Ovary (tissue), 9 donors: ENCODE data around the gene MLX. TPM values are rescaled to one million over a fixed set of nuclear protein-coding genes. Genes with fewer than 3 reads are reported as not detected.

ENCODE experiments used
- DNase-seq, 5 donors: peaks; one replicate each; pipeline ENCODE4 v3.0.0-alpha.2; 2019 to 2020
- H3K27ac ChIP-seq, 2 donors: fragments of 200-600 bp; one replicate each; pipeline versions ENCODE4 v1.5.1 to v1.8.0; 2019 to 2022
- H3K27me3 ChIP-seq: fragments of 200-600 bp; one replicate; pipeline ENCODE4 v1.8.0; 2022
- H3K36me3 ChIP-seq: fragments of 200-600 bp; sonication (generic); one replicate; pipeline ENCODE4 v1.5.1; 2019
- H3K4me1 ChIP-seq: one replicate; pipeline ENCODE4 v1.8.1; 2013; ENCODE audit warnings: mild to moderate bottlenecking, moderate library complexity; ENCODE audit not compliant: insufficient read depth
- H3K4me3 ChIP-seq: fragments of 200-600 bp; sonication (generic); one replicate; pipeline ENCODE4 v1.5.1; 2017
- H3K9me3 ChIP-seq, 2 donors: fragments of 200-600 bp in 1 of 2; sonication (generic) in 1 of 2; one replicate each; pipeline versions ENCODE4 v1.5.1 to v1.8.1; 2013 to 2019; ENCODE audit warnings: mild to moderate bottlenecking in 1 of 2, moderate library complexity in 1 of 2
- EP300 ChIP-seq: sonication (generic); formaldehyde crosslinking; IDR thresholded peaks from one replicate; pipeline ENCODE4 v1.6.1; 2017; ENCODE audit warnings: antibody characterized with exemption
- POLR2A ChIP-seq: fragments of 450-650 bp; IDR thresholded peaks from one replicate; pipeline ENCODE4 v1.6.1; 2017; ENCODE audit warnings: antibody characterized with exemption, mild to moderate bottlenecking, moderate library complexity
- WGBS, 3 donors: extraction: QIAGEN DNeasy Blood & Tissue Kit in 1 of 3; methylation state at CpG; one replicate each; pipeline versions ENCODE4 v1.1.5 to v1.1.7; 2013 to 2017; 5-methylcytosine and 5-hydroxymethylcytosine counted together
- intact Hi-C, 4 donors: fragments of 100-400 bp; cut with DNase I; formaldehyde crosslinking; loops; one replicate each; pipeline versions ENCODE4 v1.11.0 to v1.15.1; 2022 to 2023
- polyA plus RNA-seq, 2 donors: library from polyadenylated mRNA; stranded (reverse); fragments of 200-250 nt in 1 of 2; fragments of 350-450 nt in 1 of 2; fragmentation: Illumina TruSeq in 1 of 2; extraction: RNeasy Lipid Tissue Mini Kit (QIAGEN cat#74804) in 1 of 2; gene quantifications; one replicate each; pipeline ENCODE4 v1.2.3, GENCODE V29; 2013 to 2014
- total RNA-seq, 7 donors: library from RNA; depleted of rRNA in 2 of 7; stranded (reverse); fragments of >200 nt in 2 of 7; fragmentation: NEBNext Ultra II Directional in 3 of 7; extraction: Animal tissue kit (Norgen Biotek cat#: 25700) in 3 of 7; gene quantifications; one replicate each; pipeline versions ENCODE4 v1.1.0 to v1.2.4, GENCODE V29; 2016 to 2023
- TF ChIP-seq, protein P1 (sequence below), 3 donors: fragments of 450-650 bp in 2 of 3; fragments of 200-600 bp in 1 of 3; IDR thresholded peaks; one replicate each; pipeline versions ENCODE4 v1.5.1 to v1.8.0; 2016 to 2022; ENCODE audit warnings: antibody characterized with exemption in 3 of 3, mild to moderate bottlenecking in 1 of 3
- donor health status: DM: no; HTN: no; CAD: no; lungs with moderate emphysema.
- donor health status: DM: no; HTN: no; CAD: no.
- donor health status: Bipolar disorder and iron deficiency.
- donor health status: DM: yes; HTN: yes; CAD: no.
- donor health status: DM: no; HTN: no; CAD: no.
- donor health status: DM: yes; HTN: yes; CAD: no.

The MLX gene
- total and polyA plus RNA-seq, 9 donors: 16.5 to 50.8 (median 24.4) TPM

DNA sequence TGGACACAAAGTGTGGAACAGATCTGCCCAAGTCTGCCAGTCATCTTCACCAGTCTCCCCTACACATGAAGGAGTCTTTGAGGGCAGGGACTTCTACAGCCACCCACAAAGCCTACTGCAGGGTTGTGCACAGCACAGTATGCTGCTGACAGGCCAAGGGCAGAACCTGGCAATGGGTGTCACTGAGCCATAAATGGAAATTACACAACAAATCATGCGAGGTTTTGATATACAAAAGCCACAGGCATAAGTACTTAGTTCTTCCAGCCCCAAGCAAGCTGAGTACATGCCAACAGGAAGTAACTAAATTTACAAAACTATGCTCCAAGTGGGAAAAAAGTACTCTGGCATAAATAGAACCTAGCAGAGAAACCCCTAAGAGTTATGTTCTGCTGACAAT lies 18.5 kb downstream of the MLX start:
- no peaks in the 10 kb centered on the region for H3K36me3 ChIP-seq
- WGBS, 3 donors: 22 to 29% (median 25%) methylated on average over 1 of the region's 1 CpG
- intact Hi-C loops: loop anchor here in 2 of 4 donors (10.0 kb wide), 2 partner anchors 179 to 239 kb away; partner anchors contain the start of genes BECN1 (in 1 of the 2) and RAMP2 (in 1 of the 2)
- no peak overlapping the region for H3K4me3 ChIP-seq
- no peaks in the 10 kb centered on the region for H3K27me3 ChIP-seq
- no peak overlapping the region for H3K27ac ChIP-seq
- H3K9me3 ChIP-seq: no peaks in the 10 kb centered on the region
- TF ChIP-seq, protein P1, sequence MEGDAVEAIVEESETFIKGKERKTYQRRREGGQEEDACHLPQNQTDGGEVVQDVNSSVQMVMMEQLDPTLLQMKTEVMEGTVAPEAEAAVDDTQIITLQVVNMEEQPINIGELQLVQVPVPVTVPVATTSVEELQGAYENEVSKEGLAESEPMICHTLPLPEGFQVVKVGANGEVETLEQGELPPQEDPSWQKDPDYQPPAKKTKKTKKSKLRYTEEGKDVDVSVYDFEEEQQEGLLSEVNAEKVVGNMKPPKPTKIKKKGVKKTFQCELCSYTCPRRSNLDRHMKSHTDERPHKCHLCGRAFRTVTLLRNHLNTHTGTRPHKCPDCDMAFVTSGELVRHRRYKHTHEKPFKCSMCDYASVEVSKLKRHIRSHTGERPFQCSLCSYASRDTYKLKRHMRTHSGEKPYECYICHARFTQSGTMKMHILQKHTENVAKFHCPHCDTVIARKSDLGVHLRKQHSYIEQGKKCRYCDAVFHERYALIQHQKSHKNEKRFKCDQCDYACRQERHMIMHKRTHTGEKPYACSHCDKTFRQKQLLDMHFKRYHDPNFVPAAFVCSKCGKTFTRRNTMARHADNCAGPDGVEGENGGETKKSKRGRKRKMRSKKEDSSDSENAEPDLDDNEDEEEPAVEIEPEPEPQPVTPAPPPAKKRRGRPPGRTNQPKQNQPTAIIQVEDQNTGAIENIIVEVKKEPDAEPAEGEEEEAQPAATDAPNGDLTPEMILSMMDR (IDR thresholded peaks at IDR 0.05): no peak
- TF ChIP-seq EP300 (no peak), POLR2A (no peak)
- H3K4me1 ChIP-seq: peaks cover 2% of the 10 kb centered on the region
- no peak for DNase-seq

DNA sequence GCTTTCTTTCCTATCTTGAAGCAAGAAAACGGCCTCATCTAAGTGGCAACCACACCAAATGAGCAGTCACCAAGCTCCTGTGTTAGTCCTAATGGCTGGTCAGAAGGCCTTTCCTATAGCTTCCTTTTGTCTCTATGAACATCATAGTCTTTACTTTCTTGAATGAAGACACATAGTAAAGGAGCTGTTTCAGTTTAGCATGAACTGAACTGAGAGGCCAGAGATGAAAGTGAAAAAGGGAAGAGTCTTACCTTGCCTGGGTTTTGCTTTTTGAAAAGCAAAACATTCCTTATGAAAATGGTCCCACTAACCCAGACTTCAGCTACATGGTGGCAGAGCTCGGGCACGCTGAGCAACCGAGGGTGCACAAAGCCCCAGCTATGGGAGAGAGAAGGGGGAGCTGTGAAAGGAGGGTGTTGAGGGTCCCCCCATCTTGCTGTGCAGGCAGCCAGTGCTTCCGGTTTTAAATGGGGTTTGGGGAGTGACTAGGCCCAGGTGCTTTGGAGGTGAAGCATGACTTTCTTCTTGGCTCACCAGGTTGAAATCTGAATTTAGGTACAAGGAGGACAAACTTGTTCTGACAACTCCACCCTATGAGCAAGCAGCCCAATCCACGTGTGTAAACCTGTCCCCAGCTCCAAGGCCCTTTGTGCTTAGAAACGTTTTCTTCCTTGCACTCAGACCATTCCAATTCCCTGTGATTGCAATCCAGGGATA lies 19.8 kb downstream of the MLX start:
- intact Hi-C loops: loop anchor here in 2 of 4 donors (10.0 kb wide), 2 partner anchors 178 to 238 kb away; partner anchors contain the start of genes BECN1 (in 1 of the 2) and RAMP2 (in 1 of the 2)
- peaks cover 2% of the 10 kb centered on the region for H3K4me1 ChIP-seq
- H3K36me3 ChIP-seq: no peaks in the 10 kb centered on the region
- no peak overlapping the region for H3K4me3 ChIP-seq
- TF ChIP-seq, protein P1 (IDR thresholded peaks at IDR 0.05): no peak
- TF ChIP-seq EP300: no peak
- TF ChIP-seq POLR2A: no peak
- WGBS, 3 donors: 60 to 66% (median 61%) methylated on average over 7 of the region's 7 CpGs
- H3K27ac ChIP-seq: no peak overlapping the region
- H3K9me3 ChIP-seq: no peaks in the 10 kb centered on the region
- peak in 1 of 5 donors; percentile 3 for DNase-seq
- H3K27me3 ChIP-seq: no peaks in the 10 kb centered on the region

DNA sequence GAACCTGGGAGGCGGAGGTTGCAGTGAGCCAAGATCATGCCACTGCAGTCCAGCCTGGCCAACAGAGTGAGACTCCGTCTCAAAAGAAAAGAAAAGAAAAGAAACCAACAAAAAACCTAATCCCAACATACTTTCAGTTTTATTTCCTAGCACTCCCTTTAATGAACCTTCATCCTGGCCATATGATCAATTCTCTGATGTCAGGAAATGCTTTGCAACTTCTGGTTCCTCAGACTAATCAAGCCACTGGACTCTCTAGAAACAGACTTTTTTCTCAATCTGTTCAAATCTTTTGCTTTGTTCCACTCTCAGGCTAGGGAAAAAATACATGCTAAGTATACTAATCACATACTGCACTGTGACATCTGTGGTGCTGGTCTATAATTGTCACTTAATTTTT lies 24.0 kb downstream of the MLX start:
- intact Hi-C loops: no loop called here
- Histone ChIP-seq H3K9me3 (no peaks in the 10 kb centered on the region), H3K27ac (no peak overlapping the region), H3K4me1 (peaks cover 2% of the 10 kb centered on the region), H3K36me3 (no peaks in the 10 kb centered on the region), H3K27me3 (no peaks in the 10 kb centered on the region), H3K4me3 (no peak overlapping the region)
- WGBS, 3 donors: 92 to 96% (median 93%) methylated on average over 2 of the region's 2 CpGs
- TF ChIP-seq, protein P1 (IDR thresholded peaks at IDR 0.05): no peak
- DNase-seq: no peak

DNA sequence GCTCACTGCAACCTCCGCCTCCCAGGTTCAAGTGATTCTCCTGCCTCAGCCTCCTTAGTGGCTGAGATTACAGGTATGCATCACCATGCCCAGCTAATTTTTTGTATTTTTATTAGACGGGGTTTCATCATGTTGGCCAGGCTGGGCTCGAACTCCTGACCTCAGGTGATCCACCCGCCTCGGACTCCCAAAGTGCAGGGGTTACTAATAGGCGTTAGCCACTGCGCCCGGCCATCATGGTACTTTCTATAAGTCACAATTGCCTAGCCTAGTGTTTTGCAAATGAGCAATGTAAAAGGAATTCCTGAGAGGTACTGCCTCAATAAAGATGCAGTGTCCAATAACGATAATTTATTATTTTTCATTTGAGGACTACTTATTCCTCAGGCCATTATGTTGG lies 24.5 kb downstream of the MLX start:
- Histone ChIP-seq H3K27ac (no peak overlapping the region), H3K4me3 (no peak overlapping the region), H3K4me1 (peaks cover 2% of the 10 kb centered on the region), H3K36me3 (no peaks in the 10 kb centered on the region), H3K27me3 (no peaks in the 10 kb centered on the region), H3K9me3 (no peaks in the 10 kb centered on the region)
- TF ChIP-seq, protein P1 (IDR thresholded peaks at IDR 0.05): no peak
- TF ChIP-seq EP300 (no peak), POLR2A (no peak)
- intact Hi-C loops: no loop called here
- WGBS, 3 donors: 86 to 94% (median 89%) methylated on average over 9 of the region's 9 CpGs
- DNase-seq: peak in 1 of 5 donors; percentile 21
